ENCODE measurements around the gene TCEAL9. TPM values are rescaled to one million over a fixed set of nuclear protein-coding genes. Genes with fewer than 3 reads are reported as not detected.

The TCEAL9 gene
- total RNA-seq, 3 donors from 2014 or later: 47.4 to 94.5 (median 92.8) TPM

DNA sequence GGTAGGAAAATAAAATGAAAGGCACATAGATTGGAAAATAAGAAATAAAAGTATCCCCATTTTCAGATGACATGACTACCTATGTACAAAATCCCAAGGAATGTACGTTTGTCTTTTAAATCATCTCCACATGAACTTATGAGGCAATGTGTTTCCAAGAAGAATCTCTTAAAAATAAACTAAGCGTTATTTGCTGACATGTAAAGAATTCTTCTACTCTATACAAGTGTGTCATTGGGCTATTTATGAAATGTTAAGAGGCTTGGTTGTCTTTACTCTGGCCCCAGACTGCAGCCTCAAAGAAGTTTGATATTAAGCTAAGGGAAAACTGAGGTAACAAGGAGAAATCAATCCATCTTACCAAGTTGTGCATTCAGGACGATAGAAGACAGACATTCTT, 37.2 kb downstream of the TCEAL9 start:
- no peak for TF ChIP-seq POLR2A (IDR thresholded peaks at IDR 0.05)
- TF ChIP-seq POLR2AphosphoS5 (IDR thresholded peaks at IDR 0.05): no peak
- TF ChIP-seq, protein P1, sequence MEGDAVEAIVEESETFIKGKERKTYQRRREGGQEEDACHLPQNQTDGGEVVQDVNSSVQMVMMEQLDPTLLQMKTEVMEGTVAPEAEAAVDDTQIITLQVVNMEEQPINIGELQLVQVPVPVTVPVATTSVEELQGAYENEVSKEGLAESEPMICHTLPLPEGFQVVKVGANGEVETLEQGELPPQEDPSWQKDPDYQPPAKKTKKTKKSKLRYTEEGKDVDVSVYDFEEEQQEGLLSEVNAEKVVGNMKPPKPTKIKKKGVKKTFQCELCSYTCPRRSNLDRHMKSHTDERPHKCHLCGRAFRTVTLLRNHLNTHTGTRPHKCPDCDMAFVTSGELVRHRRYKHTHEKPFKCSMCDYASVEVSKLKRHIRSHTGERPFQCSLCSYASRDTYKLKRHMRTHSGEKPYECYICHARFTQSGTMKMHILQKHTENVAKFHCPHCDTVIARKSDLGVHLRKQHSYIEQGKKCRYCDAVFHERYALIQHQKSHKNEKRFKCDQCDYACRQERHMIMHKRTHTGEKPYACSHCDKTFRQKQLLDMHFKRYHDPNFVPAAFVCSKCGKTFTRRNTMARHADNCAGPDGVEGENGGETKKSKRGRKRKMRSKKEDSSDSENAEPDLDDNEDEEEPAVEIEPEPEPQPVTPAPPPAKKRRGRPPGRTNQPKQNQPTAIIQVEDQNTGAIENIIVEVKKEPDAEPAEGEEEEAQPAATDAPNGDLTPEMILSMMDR (IDR thresholded peaks at IDR 0.05): no peak
- Histone ChIP-seq H3K4me1 (no peaks in the 10 kb centered on the region), H3K9me3 (no peaks in the 10 kb centered on the region), H3K36me3 (no peaks in the 10 kb centered on the region), H3K27me3 (peaks cover 0 to 43% of the 10 kb centered on the region in 2 donors), H3K27ac (no peak overlapping the region), H3K4me3 (no peak overlapping the region)
- no peak for DNase-seq (ENCODE audit: low spot score in 2 of 2)
- intact Hi-C loops (cut with DNase I; ENCODE audit: low total_unique reads): no loop called here

DNA sequence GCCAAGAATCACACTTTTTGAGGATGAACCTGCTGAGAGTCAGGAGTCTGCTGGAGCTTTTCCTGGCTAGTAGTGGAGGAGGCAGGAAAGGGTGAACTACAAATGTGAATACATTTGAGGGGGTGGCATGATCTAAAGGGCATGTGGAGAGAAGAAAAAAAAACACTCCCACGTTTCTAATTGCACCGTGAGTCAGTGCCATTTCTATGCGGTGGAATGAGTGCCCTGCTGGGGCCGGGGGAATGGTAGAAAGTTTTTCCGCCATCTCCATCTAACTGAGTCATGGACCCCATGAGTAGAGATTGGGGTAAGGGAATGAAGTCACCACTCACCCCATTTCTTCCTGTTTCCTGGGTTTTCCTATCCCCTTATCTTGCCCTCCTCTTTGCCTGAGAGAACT, 39.9 kb downstream of the TCEAL9 start:
- TF ChIP-seq POLR2AphosphoS5 (IDR thresholded peaks at IDR 0.05): no peak
- TF ChIP-seq POLR2A (IDR thresholded peaks at IDR 0.05): no peak
- TF ChIP-seq, protein P1 (IDR thresholded peaks at IDR 0.05): no peak
- Histone ChIP-seq H3K4me1 (no peaks in the 10 kb centered on the region), H3K9me3 (no peaks in the 10 kb centered on the region), H3K27ac (no peak overlapping the region), H3K4me3 (no peak overlapping the region), H3K36me3 (no peaks in the 10 kb centered on the region), H3K27me3 (peaks cover 0 to 57% of the 10 kb centered on the region in 2 donors)
- DNase-seq (ENCODE audit: low spot score in 2 of 2): no peak
- intact Hi-C loops (cut with DNase I; ENCODE audit: low total_unique reads): no loop called here

DNA sequence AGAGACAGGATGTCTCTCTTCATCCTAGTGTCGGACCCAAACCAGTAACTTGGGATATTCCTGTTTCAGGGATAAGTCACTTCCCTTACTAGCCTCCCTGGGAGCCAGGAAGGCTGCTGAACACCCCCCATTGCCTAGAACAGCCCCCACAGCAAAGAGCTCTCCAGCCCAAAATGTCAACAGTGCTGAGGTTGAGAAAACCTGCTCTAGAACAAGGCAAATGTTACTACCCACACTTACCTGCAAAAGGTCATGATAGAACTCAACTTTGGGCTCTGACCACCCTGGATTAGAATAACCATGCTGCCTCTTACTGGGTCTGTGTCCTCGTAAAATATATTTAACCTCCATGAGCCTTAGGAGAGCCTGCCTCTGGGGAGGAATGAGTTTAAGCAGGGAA, 40.4 kb downstream of the TCEAL9 start:
- no peak overlapping the region for H3K4me3 ChIP-seq
- DNase-seq (ENCODE audit: low spot score in 2 of 2): no peak
- TF ChIP-seq, protein P1 (IDR thresholded peaks at IDR 0.05): no peak
- TF ChIP-seq POLR2A (IDR thresholded peaks at IDR 0.05): no peak
- no peak for TF ChIP-seq POLR2AphosphoS5 (IDR thresholded peaks at IDR 0.05)
- no peak overlapping the region for H3K27ac ChIP-seq
- intact Hi-C loops (cut with DNase I; ENCODE audit: low total_unique reads): no loop called here
- no peaks in the 10 kb centered on the region for H3K9me3 ChIP-seq
- no peaks in the 10 kb centered on the region for H3K4me1 ChIP-seq
- H3K27me3 ChIP-seq: peaks cover 0 to 60% of the 10 kb centered on the region in 2 donors
- no peaks in the 10 kb centered on the region for H3K36me3 ChIP-seq

DNA sequence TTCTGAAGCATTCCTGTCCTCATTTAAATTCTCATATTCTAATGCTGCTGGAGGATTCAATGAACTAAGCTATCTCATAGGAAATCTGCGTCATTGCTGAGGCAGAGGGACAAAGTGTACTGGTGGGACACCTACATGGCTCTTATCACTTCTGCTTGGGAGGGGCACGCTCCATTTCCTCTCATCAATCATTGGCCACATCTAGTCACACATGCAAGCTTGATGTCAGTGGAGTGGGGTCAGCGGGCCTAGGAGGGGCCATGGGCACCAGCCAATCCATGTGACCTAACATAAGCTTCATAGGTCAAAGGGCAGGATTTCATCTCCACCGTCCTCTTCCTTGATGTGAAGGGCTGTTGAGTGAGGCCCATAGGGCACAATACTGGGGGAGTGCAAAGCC, 41.4 kb downstream of the TCEAL9 start:
- Histone ChIP-seq H3K9me3 (no peaks in the 10 kb centered on the region), H3K36me3 (no peaks in the 10 kb centered on the region), H3K4me3 (no peak overlapping the region), H3K4me1 (no peaks in the 10 kb centered on the region), H3K27ac (no peak overlapping the region), H3K27me3 (peaks cover 0 to 63% of the 10 kb centered on the region in 2 donors)
- no peak for DNase-seq (ENCODE audit: low spot score in 2 of 2)
- no peak for TF ChIP-seq POLR2A (IDR thresholded peaks at IDR 0.05)
- TF ChIP-seq, protein P1 (IDR thresholded peaks at IDR 0.05): no peak
- no peak for TF ChIP-seq POLR2AphosphoS5 (IDR thresholded peaks at IDR 0.05)
- intact Hi-C loops (cut with DNase I; ENCODE audit: low total_unique reads): no loop called here

- intact Hi-C loops (cut with DNase I; ENCODE audit: low total_unique reads): no loop called here
- no peak overlapping the region for H3K27ac ChIP-seq
- no peaks in the 10 kb centered on the region for H3K36me3 ChIP-seq
- H3K4me3 ChIP-seq: no peak overlapping the region
- H3K27me3 ChIP-seq: peaks cover 0 to 70% of the 10 kb centered on the region in 2 donors
- H3K9me3 ChIP-seq: no peaks in the 10 kb centered on the region
- DNase-seq (ENCODE audit: low spot score in 2 of 2): no peak
- TF ChIP-seq, protein P1 (IDR thresholded peaks at IDR 0.05): no peak
- TF ChIP-seq POLR2AphosphoS5 (IDR thresholded peaks at IDR 0.05) (no peak), POLR2A (IDR thresholded peaks at IDR 0.05) (no peak)
- no peaks in the 10 kb centered on the region for H3K4me1 ChIP-seq
Measured at GRCh38 chrX:103398421-103398864, 42.1 kb downstream of the TCEAL9 start.

Measured in breast epithelium (tissue), 4 donors.